Measurements from ENCODE around the gene ERVMER34-1.

Gene ERVMER34-1

GRCh38 chr4:52716364-52717151 lies 34.7 kb downstream of the ERVMER34-1 start:
- DNase-seq = no peak

GRCh38 chr4:52715914-52716313 lies 35.3 kb downstream of the ERVMER34-1 start:
- DNase-seq = no peak

- no peak for DNase-seq
Measured at GRCh38 chr4:52715255-52715897, 35.8 kb downstream of the ERVMER34-1 start.

- DNase-seq = no peak
Measured at GRCh38 chr4:52714597-52715254, 36.5 kb downstream of the ERVMER34-1 start.

- DNase-seq = no peak
Measured at GRCh38 chr4:52713456-52713937, 37.7 kb downstream of the ERVMER34-1 start.

GRCh38 chr4:52712251-52713130 lies 38.7 kb downstream of the ERVMER34-1 start:
- DNase-seq = peak; percentile 85

GRCh38 chr4:52711834-52712250 lies 39.4 kb downstream of the ERVMER34-1 start:
- no peak for DNase-seq

- no peak for DNase-seq
Measured at GRCh38 chr4:52711272-52711671, 40.0 kb downstream of the ERVMER34-1 start.

GRCh38 chr4:52709155-52709554 lies 42.1 kb downstream of the ERVMER34-1 start:
- no peak for DNase-seq

- peak; percentile 21 for DNase-seq
Measured at GRCh38 chr4:52704661-52705060, 46.6 kb downstream of the ERVMER34-1 start.

GRCh38 chr4:52704133-52704532 lies 47.1 kb downstream of the ERVMER34-1 start:
- DNase-seq = peak; percentile 32

GRCh38 chr4:52701207-52701606 lies 50.0 kb downstream of the ERVMER34-1 start:
- DNase-seq = no peak

- peak; percentile 33 for DNase-seq
Measured at GRCh38 chr4:52694936-52695335, 56.3 kb downstream of the ERVMER34-1 start.

- no peak for DNase-seq
Measured at GRCh38 chr4:52693492-52693891, 57.7 kb downstream of the ERVMER34-1 start.

Data from NCI-H1694 (cell line).